Activated T-helper 1 cell treated with Interleukin-2 at 50 U/mL for 16 hours (primary cell): Measurements from ENCODE around the gene SMIM27.
"Not testable (repeated sequence)": the region's sequence is repeated elsewhere in the genome, so short reads cannot be mapped to it uniquely, and the experiment has no call there.

Source experiments
- DNase-seq: peaks from one replicate; pipeline ENCODE4 v3.0.0-alpha.2; 2020; ENCODE audit warnings: low read depth

SMIM27 gene

GRCh38 chr9:32552172-32552872 lies at the start of gene SMIM27, which contains the start of gene TOPORS:
Gene SMIM27 (plus strand): TSS chr9:32552327. CDS start chr9:32552435, 108 bp downstream.
Gene TOPORS (minus strand): TSS chr9:32552586. CDS start chr9:32552436, 150 bp downstream.
- peak; percentile 81 for DNase-seq

GRCh38 chr9:32502464-32502863 lies 49.7 kb upstream of the SMIM27 start:
- DNase-seq, result no peak

GRCh38 chr9:32503008-32503407 lies 49.1 kb upstream of the SMIM27 start:
- no peak for DNase-seq

GRCh38 chr9:32508728-32509127 lies 43.4 kb upstream of the SMIM27 start:
- no peak for DNase-seq

GRCh38 chr9:32516241-32516640 lies 35.9 kb upstream of the SMIM27 start:
- no peak for DNase-seq

- DNase-seq, result no peak
These were observed 33.9 kb upstream of the SMIM27 start for GRCh38 chr9:32518276-32518675.

- DNase-seq, result no peak
These were observed 28.2 kb upstream of the SMIM27 start for GRCh38 chr9:32523910-32524309.

- DNase-seq, result not testable (repeated sequence)
These were observed 27.6 kb upstream of the SMIM27 start for GRCh38 chr9:32524558-32524891.

- DNase-seq, result no peak
These were observed 27.0 kb upstream of the SMIM27 start for GRCh38 chr9:32524892-32525708.

GRCh38 chr9:32525709-32526030 lies 26.5 kb upstream of the SMIM27 start:
- DNase-seq, result no peak

GRCh38 chr9:32526041-32526706 lies 26.0 kb upstream of the SMIM27 start, which contains the start of gene RIGI:
Gene RIGI (minus strand): TSS chr9:32526196. CDS start chr9:32526166, 30 bp downstream.
- DNase-seq, result peak; percentile 63

GRCh38 chr9:32526707-32527048 lies 25.4 kb upstream of the SMIM27 start:
- DNase-seq, result no peak

- no peak for DNase-seq
These were observed 18.8 kb upstream of the SMIM27 start for GRCh38 chr9:32533336-32533735.

- no peak for DNase-seq
These were observed 18.3 kb upstream of the SMIM27 start for GRCh38 chr9:32533816-32534215.

GRCh38 chr9:32543047-32543446 lies 9.1 kb upstream of the SMIM27 start:
- no peak for DNase-seq

- no peak for DNase-seq
These were observed 6.2 kb upstream of the SMIM27 start for GRCh38 chr9:32545884-32546283.

GRCh38 chr9:32548213-32548612 lies 3.9 kb upstream of the SMIM27 start:
- not testable (repeated sequence) for DNase-seq

- no peak for DNase-seq
These were observed 2.0 kb upstream of the SMIM27 start for GRCh38 chr9:32550150-32550561.

- peak; percentile 91 for DNase-seq
These were observed 1.4 kb upstream of the SMIM27 start for GRCh38 chr9:32550562-32551275.

GRCh38 chr9:32551276-32552051 lies 663 bp upstream of the SMIM27 start:
- no peak for DNase-seq

- DNase-seq, result no peak
These were observed 2.0 kb downstream of the SMIM27 start for GRCh38 chr9:32554107-32554506.

GRCh38 chr9:32554591-32554990 lies 2.5 kb downstream of the SMIM27 start:
- DNase-seq, result no peak
